SH-SY5Y (cell line): ENCODE measurements around the gene MRPL52.

Experiments
- GATA2 ChIP-seq: IDR thresholded peaks from 2 replicates; pipeline ENCODE4 v1.6.1; 2011; ENCODE audit warnings: mild to moderate bottlenecking, low read depth, low read length
- GATA3 ChIP-seq: IDR thresholded peaks from 2 replicates; pipeline ENCODE4 v1.6.1; 2011; ENCODE audit warnings: low read depth, mild to moderate bottlenecking, low read length, moderate library complexity

DNA sequence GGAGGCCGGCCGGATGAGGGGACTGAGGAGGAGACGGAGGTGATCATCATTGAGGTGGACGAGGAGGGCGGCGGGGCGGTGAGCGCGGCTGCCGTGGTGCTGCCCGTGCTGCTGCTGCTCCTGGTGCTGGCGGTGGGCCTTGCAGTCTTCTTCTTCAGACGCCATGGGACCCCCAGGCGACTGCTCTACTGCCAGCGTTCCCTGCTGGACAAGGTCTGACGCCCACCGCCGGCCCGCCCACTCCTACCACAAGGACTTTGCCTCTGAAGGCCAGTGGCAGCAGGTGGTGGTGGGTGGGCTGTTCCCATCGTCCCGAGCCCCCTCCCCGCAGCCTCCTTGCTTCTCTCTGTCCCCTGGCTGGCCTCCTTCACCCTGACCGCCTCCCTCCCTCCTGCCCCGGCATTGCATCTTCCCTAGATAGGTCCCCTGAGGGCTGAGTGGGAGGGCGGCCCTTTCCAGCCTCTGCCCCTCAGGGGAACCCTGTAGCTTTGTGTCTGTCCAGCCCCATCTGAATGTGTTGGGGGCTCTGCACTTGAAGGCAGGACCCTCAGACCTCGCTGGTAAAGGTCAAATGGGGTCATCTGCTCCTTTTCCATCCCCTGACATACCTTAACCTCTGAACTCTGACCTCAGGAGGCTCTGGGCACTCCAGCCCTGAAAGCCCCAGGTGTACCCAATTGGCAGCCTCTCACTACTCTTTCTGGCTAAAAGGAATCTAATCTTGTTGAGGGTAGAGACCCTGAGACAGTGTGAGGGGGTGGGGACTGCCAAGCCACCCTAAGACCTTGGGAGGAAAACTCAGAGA, 16.3 kb downstream of the MRPL52 start:
- no peak for TF ChIP-seq GATA3
- TF ChIP-seq GATA2 = no peak
